Measurements from ENCODE around the gene KDSR. TPM values are rescaled to one million over a fixed set of nuclear protein-coding genes. Genes with fewer than 3 reads are reported as not detected.

The KDSR gene, protein sequence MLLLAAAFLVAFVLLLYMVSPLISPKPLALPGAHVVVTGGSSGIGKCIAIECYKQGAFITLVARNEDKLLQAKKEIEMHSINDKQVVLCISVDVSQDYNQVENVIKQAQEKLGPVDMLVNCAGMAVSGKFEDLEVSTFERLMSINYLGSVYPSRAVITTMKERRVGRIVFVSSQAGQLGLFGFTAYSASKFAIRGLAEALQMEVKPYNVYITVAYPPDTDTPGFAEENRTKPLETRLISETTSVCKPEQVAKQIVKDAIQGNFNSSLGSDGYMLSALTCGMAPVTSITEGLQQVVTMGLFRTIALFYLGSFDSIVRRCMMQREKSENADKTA
- 12.5 TPM for total RNA-seq

DNA sequence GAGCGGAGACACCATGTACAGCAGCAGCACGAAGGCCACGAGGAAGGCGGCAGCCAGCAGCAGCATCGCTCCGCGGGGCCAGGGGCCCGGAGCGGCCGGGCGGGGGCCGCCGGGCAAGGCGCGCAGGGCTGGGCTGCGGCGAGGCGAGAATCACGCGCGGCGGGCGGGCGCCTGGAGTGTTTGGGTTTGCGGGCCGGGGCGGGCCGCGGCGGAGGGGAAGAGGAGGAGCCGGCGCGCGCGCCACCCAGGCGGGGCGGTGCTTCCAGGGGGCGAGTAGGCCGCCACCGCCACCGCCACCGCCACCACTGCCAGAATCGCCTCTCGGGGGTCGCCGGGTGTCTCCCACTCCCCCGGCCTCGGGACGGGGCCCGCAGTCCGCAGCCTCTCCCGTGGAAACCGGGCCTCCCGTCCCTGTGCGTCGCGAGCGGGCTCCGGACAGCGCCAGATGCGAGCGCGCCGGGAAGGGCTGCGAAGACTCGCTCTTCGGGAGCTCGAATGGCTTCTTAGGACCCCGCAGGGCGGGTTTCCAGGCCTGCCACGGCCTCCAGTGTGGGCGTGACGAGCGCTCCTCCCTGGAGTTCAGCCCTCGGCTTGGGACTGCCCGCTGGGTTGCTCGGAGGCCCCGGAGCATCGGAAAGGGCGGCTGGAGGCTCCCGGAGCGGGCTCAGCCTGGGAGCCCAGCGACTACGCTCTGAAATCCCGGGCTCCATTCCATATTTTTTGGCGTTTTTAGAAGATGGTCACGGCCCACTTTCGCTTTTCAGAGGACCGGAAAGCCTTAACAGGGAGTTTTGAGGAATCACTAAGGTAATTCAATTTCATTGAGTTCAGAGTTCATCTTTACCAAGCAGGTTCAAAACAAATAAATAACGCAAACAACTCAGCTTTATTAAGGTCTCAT lies at the start of gene KDSR:
TSS of gene KDSR (minus strand) at position 154 of the 901 bp plus-strand sequence. CDS start at position 66, 88 bp downstream.
- Histone ChIP-seq H3K4me1 (ENCODE audit: control insufficient read depth in 3 of 3, insufficient read depth in 3 of 3, low read length in 3 of 3) (peaks cover 13 to 24% (median 14%) of the 10 kb centered on the region in 3 donors), H3K27me3 (ENCODE audit: control insufficient read depth in 3 of 3, insufficient read depth in 3 of 3, low read length in 3 of 3) (no peaks in the 10 kb centered on the region), H3K36me3 (ENCODE audit: control insufficient read depth in 3 of 3, insufficient read depth in 3 of 3, low read length in 3 of 3) (peaks cover 2% of the 10 kb centered on the region in 3 donors), H3K9ac (ENCODE audit: low read depth in 1 of 3, low read length in 3 of 3) (peak within 1 kb of the TSS; percentile 89 to 91 (median 89)), H3K4me3 (ENCODE audit: low read length in 3 of 3) (peak within 1 kb of the TSS; percentile 81 to 96 (median 91)), H3K9me3 (ENCODE audit: control insufficient read depth in 3 of 3, low read length in 3 of 3) (no peaks in the 10 kb centered on the region), H3K27ac (ENCODE audit: low read depth, low read length) (peak within 1 kb of the TSS; percentile 90)

GRCh38 chr18:63412953-63413352 lies 45.9 kb upstream of the KDSR start:
- H3K4me3 ChIP-seq (ENCODE audit: low read length in 3 of 3): no peak overlapping the region
- peaks cover 5 to 45% (median 43%) of the 10 kb centered on the region in 3 donors for H3K36me3 ChIP-seq (ENCODE audit: control insufficient read depth in 3 of 3, insufficient read depth in 3 of 3, low read length in 3 of 3)
- no peaks in the 10 kb centered on the region for H3K27me3 ChIP-seq (ENCODE audit: control insufficient read depth in 3 of 3, insufficient read depth in 3 of 3, low read length in 3 of 3)

DNA sequence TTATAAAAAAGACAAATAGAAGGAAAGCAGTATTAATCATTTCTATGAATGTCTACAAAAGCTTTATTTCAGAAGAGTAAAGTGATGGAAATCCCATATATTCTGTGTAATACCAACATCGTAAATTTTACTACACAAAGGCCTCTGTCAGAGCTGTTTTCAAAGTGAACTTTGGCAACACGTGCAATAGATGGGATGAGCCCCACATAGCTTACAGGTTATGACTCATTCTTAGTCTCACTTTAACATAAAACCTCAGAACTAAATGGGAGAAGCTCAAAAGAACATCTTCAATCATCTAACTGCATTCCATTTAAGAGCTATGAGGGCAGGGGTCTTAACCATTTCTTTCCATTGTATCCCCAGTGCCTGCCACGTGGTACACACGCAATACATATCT lies 43.8 kb upstream of the KDSR start:
- no peaks in the 10 kb centered on the region for H3K27me3 ChIP-seq (ENCODE audit: control insufficient read depth in 3 of 3, insufficient read depth in 3 of 3, low read length in 3 of 3)
- no peaks in the 10 kb centered on the region for H3K9me3 ChIP-seq (ENCODE audit: control insufficient read depth in 3 of 3, low read length in 3 of 3)
- H3K36me3 ChIP-seq (ENCODE audit: control insufficient read depth in 3 of 3, insufficient read depth in 3 of 3, low read length in 3 of 3): peaks cover 7 to 46% (median 40%) of the 10 kb centered on the region in 3 donors
- H3K27ac ChIP-seq (ENCODE audit: low read depth, low read length): no peak overlapping the region
- no peak overlapping the region for H3K9ac ChIP-seq (ENCODE audit: low read depth in 1 of 3, low read length in 3 of 3)
- H3K4me3 ChIP-seq (ENCODE audit: low read length in 3 of 3): no peak overlapping the region
- H3K4me1 ChIP-seq (ENCODE audit: control insufficient read depth in 3 of 3, insufficient read depth in 3 of 3, low read length in 3 of 3): peaks cover 0 to 2% (median 0%) of the 10 kb centered on the region in 3 donors

More at GRCh38 chr18:63412953-63413352, 45.9 kb upstream of the KDSR start:
- Histone ChIP-seq H3K9ac (ENCODE audit: low read depth in 1 of 3, low read length in 3 of 3) (no peak overlapping the region), H3K4me1 (ENCODE audit: control insufficient read depth in 3 of 3, insufficient read depth in 3 of 3, low read length in 3 of 3) (no peaks in the 10 kb centered on the region), H3K27ac (ENCODE audit: low read depth, low read length) (no peak overlapping the region), H3K9me3 (ENCODE audit: control insufficient read depth in 3 of 3, low read length in 3 of 3) (no peaks in the 10 kb centered on the region)

GRCh38 chr18:63409301-63409700 lies 42.3 kb upstream of the KDSR start:
- Histone ChIP-seq H3K9me3 (ENCODE audit: control insufficient read depth in 3 of 3, low read length in 3 of 3) (no peaks in the 10 kb centered on the region), H3K36me3 (ENCODE audit: control insufficient read depth in 3 of 3, insufficient read depth in 3 of 3, low read length in 3 of 3) (peaks cover 7 to 39% (median 32%) of the 10 kb centered on the region in 3 donors), H3K4me3 (ENCODE audit: low read length in 3 of 3) (no peak overlapping the region), H3K4me1 (ENCODE audit: control insufficient read depth in 3 of 3, insufficient read depth in 3 of 3, low read length in 3 of 3) (peaks cover 0 to 2% (median 0%) of the 10 kb centered on the region in 3 donors), H3K27ac (ENCODE audit: low read depth, low read length) (no peak overlapping the region), H3K9ac (ENCODE audit: low read depth in 1 of 3, low read length in 3 of 3) (no peak overlapping the region), H3K27me3 (ENCODE audit: control insufficient read depth in 3 of 3, insufficient read depth in 3 of 3, low read length in 3 of 3) (no peaks in the 10 kb centered on the region)

DNA sequence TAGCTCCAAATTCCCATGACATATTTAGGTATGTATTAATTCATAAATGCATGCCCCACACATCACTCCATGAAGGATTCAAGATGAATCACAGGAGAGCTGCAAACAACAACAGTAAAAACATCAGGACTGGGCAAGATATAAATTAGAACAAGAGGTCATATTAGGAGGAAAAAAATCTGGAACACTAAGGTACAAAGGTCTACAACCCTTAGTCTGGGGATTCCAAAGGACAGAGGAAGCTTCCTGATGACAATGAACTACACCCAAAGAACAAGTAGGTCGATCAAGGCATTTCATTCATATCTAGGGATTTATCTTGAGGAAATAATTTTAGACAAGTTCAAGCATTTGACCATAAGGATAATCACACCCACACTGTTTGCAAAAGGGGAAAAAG lies 40.7 kb upstream of the KDSR start:
- Histone ChIP-seq H3K4me3 (ENCODE audit: low read length in 3 of 3) (no peak overlapping the region), H3K27ac (ENCODE audit: low read depth, low read length) (no peak overlapping the region), H3K9me3 (ENCODE audit: control insufficient read depth in 3 of 3, low read length in 3 of 3) (no peaks in the 10 kb centered on the region), H3K27me3 (ENCODE audit: control insufficient read depth in 3 of 3, insufficient read depth in 3 of 3, low read length in 3 of 3) (no peaks in the 10 kb centered on the region), H3K9ac (ENCODE audit: low read depth in 1 of 3, low read length in 3 of 3) (no peak overlapping the region), H3K4me1 (ENCODE audit: control insufficient read depth in 3 of 3, insufficient read depth in 3 of 3, low read length in 3 of 3) (peaks cover 0 to 2% (median 0%) of the 10 kb centered on the region in 3 donors), H3K36me3 (ENCODE audit: control insufficient read depth in 3 of 3, insufficient read depth in 3 of 3, low read length in 3 of 3) (peaks cover 9 to 49% (median 41%) of the 10 kb centered on the region in 3 donors)

GRCh38 chr18:63405986-63406385 lies 39.0 kb upstream of the KDSR start:
- no peaks in the 10 kb centered on the region for H3K27me3 ChIP-seq (ENCODE audit: control insufficient read depth in 3 of 3, insufficient read depth in 3 of 3, low read length in 3 of 3)
- H3K9ac ChIP-seq (ENCODE audit: low read depth in 1 of 3, low read length in 3 of 3): no peak overlapping the region
- peaks cover 0 to 2% (median 0%) of the 10 kb centered on the region in 3 donors for H3K4me1 ChIP-seq (ENCODE audit: control insufficient read depth in 3 of 3, insufficient read depth in 3 of 3, low read length in 3 of 3)
- H3K9me3 ChIP-seq (ENCODE audit: control insufficient read depth in 3 of 3, low read length in 3 of 3): no peaks in the 10 kb centered on the region
- H3K36me3 ChIP-seq (ENCODE audit: control insufficient read depth in 3 of 3, insufficient read depth in 3 of 3, low read length in 3 of 3): peaks cover 11 to 58% (median 55%) of the 10 kb centered on the region in 3 donors
- H3K27ac ChIP-seq (ENCODE audit: low read depth, low read length): no peak overlapping the region
- H3K4me3 ChIP-seq (ENCODE audit: low read length in 3 of 3): no peak overlapping the region

DNA sequence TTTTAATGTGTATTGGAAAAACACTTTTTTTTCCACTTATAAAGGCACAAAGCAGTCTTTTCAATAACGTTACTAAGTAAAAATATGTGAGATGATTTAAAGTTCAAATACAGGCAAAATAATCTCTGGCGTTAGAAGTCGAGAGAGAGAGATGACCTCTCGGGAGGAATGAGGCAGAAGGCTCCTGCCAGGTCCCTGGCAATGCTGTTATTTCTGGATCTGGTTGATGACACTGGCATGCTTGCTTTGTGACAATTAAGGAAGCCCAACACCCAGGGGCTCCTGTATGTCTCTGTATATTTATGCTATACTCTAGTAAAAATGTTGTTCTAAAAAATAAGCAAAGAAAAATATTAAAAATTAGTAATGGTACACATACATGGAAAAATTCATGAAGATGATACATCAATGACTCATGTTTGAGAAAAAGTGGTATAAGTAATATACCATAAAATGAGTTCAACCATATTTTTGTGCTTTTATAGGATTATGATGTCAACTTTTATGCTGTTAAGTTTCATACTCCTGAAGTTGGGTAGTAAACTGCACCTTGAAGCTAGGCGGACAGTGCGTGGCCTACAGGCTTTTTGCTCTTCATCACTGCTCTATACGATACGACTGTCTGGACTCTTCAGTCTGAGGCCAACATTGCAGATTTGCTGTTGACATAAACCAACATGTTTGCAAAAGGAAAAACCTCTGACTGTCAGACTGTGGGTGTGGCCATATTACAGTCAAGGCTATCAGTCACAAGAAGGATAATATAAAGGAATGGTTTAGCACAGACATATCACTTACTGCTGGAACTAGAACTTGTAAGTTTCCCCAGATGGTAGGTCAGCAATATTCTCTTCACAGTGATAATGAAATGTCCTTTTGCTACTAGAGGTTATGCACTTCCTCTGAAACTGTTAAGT lies 35.5 kb upstream of the KDSR start:
- H3K9me3 ChIP-seq (ENCODE audit: control insufficient read depth in 3 of 3, low read length in 3 of 3): no peaks in the 10 kb centered on the region
- H3K36me3 ChIP-seq (ENCODE audit: control insufficient read depth in 3 of 3, insufficient read depth in 3 of 3, low read length in 3 of 3): peaks cover 8 to 52% (median 43%) of the 10 kb centered on the region in 3 donors
- no peak overlapping the region for H3K9ac ChIP-seq (ENCODE audit: low read depth in 1 of 3, low read length in 3 of 3)
- no peak overlapping the region for H3K4me3 ChIP-seq (ENCODE audit: low read length in 3 of 3)
- H3K27me3 ChIP-seq (ENCODE audit: control insufficient read depth in 3 of 3, insufficient read depth in 3 of 3, low read length in 3 of 3): no peaks in the 10 kb centered on the region
- H3K27ac ChIP-seq (ENCODE audit: low read depth, low read length): no peak overlapping the region
- H3K4me1 ChIP-seq (ENCODE audit: control insufficient read depth in 3 of 3, insufficient read depth in 3 of 3, low read length in 3 of 3): peaks cover 0 to 2% (median 0%) of the 10 kb centered on the region in 3 donors

DNA sequence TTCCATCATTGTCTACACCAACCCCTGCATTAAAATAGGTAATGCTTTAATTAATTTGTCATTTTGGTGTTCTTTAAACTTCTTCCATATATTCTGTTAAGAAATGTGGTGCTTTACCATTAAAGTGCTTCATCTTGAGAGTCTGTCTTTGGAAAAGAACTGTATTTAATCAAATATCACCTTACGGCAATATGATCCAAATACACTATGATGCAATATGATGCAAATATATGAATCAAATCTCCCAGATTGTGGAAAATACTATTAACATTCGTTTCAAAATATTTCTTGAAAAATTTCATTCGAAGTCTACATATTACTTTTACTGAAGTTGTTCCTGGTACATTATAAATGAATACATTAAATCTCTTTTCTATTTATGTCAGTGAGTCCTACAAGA lies 32.3 kb upstream of the KDSR start:
- no peaks in the 10 kb centered on the region for H3K4me1 ChIP-seq (ENCODE audit: control insufficient read depth in 3 of 3, insufficient read depth in 3 of 3, low read length in 3 of 3)
- no peaks in the 10 kb centered on the region for H3K27me3 ChIP-seq (ENCODE audit: control insufficient read depth in 3 of 3, insufficient read depth in 3 of 3, low read length in 3 of 3)
- H3K9me3 ChIP-seq (ENCODE audit: control insufficient read depth in 3 of 3, low read length in 3 of 3): no peaks in the 10 kb centered on the region
- no peak overlapping the region for H3K4me3 ChIP-seq (ENCODE audit: low read length in 3 of 3)
- H3K36me3 ChIP-seq (ENCODE audit: control insufficient read depth in 3 of 3, insufficient read depth in 3 of 3, low read length in 3 of 3): peaks cover 12 to 65% (median 51%) of the 10 kb centered on the region in 3 donors
- H3K9ac ChIP-seq (ENCODE audit: low read depth in 1 of 3, low read length in 3 of 3): no peak overlapping the region
- H3K27ac ChIP-seq (ENCODE audit: low read depth, low read length): no peak overlapping the region

DNA sequence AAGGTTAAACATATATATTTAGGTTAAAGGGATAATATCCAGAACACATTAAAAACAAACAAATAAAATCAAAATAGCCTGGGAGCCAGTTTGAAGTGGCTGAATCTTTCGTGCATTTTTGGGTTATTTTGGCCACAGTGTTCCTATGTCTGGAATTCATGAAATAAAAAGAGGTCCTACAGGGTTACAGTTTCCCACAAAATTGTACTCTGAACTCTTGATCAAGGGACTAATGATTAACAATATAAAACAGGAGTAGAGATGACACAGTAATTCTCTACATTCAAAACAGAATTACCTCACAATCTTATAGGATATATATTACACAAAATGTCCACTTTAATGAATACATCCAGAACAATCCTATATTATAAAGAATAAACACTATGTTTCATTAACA lies 30.3 kb upstream of the KDSR start:
- Histone ChIP-seq H3K9me3 (ENCODE audit: control insufficient read depth in 3 of 3, low read length in 3 of 3) (no peaks in the 10 kb centered on the region), H3K4me1 (ENCODE audit: control insufficient read depth in 3 of 3, insufficient read depth in 3 of 3, low read length in 3 of 3) (no peaks in the 10 kb centered on the region), H3K27me3 (ENCODE audit: control insufficient read depth in 3 of 3, insufficient read depth in 3 of 3, low read length in 3 of 3) (no peaks in the 10 kb centered on the region), H3K4me3 (ENCODE audit: low read length in 3 of 3) (no peak overlapping the region), H3K9ac (ENCODE audit: low read depth in 1 of 3, low read length in 3 of 3) (no peak overlapping the region), H3K27ac (ENCODE audit: low read depth, low read length) (no peak overlapping the region), H3K36me3 (ENCODE audit: control insufficient read depth in 3 of 3, insufficient read depth in 3 of 3, low read length in 3 of 3) (peaks cover 8 to 54% (median 38%) of the 10 kb centered on the region in 3 donors)

Data from skeletal muscle tissue (tissue), 4 donors.